GM12801 (cell line): ENCODE measurements around the gene SLC47A2.

Experiments
- TF ChIP-seq, protein P1 (sequence below): IDR thresholded peaks from one replicate; pipeline ENCODE4 v1.5.1; 2011; ENCODE audit warnings: control low read depth; ENCODE audit not compliant: insufficient read length; ENCODE audit errors: extremely low read depth

The SLC47A2 gene

DNA sequence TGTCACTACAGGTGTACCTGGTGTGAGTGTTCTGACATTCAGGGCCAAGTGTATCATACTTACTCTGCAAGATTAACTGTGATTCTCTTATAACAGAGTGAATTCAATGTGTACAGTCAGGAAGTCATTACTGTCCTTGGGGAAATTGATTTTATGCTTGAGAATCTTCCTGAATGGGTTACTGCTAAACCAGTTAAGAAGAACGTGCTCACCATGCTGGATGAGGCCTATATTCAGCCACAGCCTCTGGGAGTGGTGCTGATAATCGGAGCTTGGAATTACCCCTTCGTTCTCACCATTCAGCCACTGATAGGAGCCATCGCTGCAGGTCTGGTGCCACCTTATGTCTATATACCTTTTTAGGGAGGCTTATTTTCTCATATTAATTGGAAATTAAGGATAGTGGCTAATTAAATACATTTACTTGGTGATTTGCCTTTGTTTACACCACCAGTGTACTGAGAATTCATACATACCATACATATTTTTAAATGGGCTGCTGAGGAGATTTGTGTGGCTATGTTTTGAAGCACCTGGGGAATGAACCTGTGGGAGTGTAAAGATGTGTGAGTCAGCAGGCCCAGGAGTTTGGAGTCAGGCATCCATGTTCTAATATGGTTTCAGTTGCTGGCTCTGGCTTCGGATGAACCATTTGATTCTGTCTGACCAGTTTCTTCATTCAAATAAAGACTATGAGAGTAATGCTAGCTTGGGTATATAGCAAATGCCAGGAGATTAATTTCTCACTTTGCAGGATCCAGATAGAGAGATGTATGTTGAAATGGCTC, 64.7 kb downstream of the SLC47A2 start:
- TF ChIP-seq, protein P1, sequence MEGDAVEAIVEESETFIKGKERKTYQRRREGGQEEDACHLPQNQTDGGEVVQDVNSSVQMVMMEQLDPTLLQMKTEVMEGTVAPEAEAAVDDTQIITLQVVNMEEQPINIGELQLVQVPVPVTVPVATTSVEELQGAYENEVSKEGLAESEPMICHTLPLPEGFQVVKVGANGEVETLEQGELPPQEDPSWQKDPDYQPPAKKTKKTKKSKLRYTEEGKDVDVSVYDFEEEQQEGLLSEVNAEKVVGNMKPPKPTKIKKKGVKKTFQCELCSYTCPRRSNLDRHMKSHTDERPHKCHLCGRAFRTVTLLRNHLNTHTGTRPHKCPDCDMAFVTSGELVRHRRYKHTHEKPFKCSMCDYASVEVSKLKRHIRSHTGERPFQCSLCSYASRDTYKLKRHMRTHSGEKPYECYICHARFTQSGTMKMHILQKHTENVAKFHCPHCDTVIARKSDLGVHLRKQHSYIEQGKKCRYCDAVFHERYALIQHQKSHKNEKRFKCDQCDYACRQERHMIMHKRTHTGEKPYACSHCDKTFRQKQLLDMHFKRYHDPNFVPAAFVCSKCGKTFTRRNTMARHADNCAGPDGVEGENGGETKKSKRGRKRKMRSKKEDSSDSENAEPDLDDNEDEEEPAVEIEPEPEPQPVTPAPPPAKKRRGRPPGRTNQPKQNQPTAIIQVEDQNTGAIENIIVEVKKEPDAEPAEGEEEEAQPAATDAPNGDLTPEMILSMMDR, result no peak

DNA sequence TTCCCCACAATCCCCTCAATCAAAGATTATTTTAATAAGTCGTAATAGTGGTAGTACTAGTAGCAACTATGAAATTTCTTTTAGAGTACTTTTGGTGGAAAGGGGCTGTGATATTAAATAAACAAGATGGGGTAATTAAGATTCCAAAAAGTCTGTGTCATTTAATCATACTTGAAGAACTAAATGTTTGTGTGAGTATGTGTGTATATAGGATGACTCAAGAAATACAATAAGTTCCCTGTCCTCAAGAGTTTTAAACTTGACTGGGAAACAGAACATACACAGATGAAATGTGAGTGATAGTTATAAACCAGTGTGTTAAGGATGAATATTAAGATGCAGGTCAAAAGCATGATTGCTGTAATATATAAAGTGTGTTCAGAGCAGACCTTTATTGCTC, 65.6 kb downstream of the SLC47A2 start:
- TF ChIP-seq, protein P1, result no peak

- TF ChIP-seq, protein P1, result no peak
These were observed 67.2 kb downstream of the SLC47A2 start for GRCh38 chr17:19649274-19649541.

DNA sequence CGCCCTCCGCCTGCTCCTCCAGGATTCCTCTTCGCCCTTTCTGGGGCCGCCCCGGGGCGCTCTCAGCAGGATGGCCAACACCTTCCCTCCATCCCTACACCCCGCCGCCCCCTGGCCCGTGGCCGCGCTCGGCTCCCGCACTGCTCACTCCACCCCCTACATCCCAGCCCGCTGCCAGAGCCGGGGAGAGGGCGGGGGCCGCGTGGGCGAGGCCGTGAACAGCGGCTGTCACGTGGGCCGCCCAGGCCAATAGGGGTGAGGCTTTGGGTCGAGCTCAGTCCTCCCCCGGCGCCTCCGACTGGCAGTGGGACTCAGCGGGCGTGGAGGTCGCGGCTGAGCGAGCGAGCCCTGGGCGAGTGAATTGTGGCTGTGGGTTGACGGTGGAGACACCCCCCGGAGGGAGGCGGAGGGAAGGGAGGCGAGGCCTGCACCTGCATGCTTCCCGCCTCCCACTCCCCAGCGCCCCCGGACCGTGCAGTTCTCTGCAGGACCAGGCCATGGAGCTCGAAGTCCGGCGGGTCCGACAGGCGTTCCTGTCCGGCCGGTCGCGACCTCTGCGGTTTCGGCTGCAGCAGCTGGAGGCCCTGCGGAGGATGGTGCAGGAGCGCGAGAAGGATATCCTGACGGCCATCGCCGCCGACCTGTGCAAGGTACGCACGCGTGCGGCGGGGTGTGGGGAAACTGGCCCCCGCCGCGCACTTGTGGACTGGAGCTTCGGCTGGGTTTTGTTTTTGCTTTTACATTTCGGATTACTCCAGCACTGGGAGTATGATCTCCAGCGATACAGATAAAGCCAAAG, 67.7 kb downstream of the SLC47A2 start, which contains the start of gene ALDH3A2:
ALDH3A2 (plus strand) TSS at position 277 of the 799 bp plus-strand sequence; CDS start at position 498, 221 bp downstream.
- TF ChIP-seq, protein P1, result no peak

DNA sequence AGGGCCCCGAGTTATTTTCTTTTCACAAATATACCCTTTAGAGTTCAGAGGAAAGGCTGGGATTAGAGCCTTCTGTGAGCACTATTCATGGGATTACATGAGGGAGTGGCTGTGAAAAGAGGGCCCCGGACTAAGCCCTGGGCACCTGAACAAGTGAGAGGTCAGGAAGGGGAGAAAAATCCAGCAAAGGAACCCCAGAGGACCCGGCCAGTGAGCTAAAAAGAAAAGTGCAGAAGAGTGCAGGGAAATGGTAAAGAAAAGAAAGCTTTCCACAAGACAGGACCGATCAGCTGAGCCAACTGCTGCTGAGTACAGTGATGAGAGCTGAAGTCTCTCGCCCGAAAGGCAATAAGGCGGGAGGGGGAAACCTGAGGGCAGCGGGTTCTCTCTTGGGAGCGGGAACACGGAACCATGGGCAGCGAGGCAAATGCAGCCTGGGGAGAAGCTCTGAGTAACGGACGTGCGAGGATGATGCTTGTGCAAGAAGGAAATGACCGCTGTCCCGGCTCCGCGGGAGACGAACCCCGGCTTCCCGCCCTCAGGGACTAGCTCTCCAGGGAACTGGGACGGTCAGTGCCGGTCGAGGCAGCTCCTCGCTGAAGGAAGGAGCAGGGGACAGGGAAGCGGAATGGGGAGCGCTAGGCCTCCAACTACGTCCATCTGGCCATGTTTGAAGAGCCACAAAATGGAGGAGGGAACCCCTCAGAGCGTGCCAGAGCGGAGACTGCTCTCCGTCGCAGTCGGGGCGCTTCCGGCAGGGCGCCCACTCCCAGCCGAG, 68.5 kb downstream of the SLC47A2 start:
- TF ChIP-seq, protein P1, result no peak

- TF ChIP-seq, protein P1, result no peak
These were observed 69.3 kb downstream of the SLC47A2 start for GRCh38 chr17:19646788-19647696.
